Activated naive CD4-positive, alpha-beta T cell treated with anti-CD3 and anti-CD28 coated beads, Interleukin-2, amount 50 U/mL, for 16 hours (primary cell): ENCODE results near the gene LRCH3.

Experiments
- DNase-seq: peaks from one replicate; pipeline ENCODE4 v3.0.0-alpha.2; 2020

The LRCH3 gene

GRCh38 chr3:197791113-197791891 is at the start of gene LRCH3:
LRCH3 (plus strand) TSS chr3:197791254; CDS start chr3:197791279, 25 bp downstream.
- DNase-seq = peak; percentile 86

GRCh38 chr3:197742787-197743186 is 48.3 kb upstream of the LRCH3 start:
- no peak for DNase-seq

- DNase-seq = no peak
Observed at GRCh38 chr3:197746209-197746608, 44.8 kb upstream of the LRCH3 start.

- no peak for DNase-seq
Observed at GRCh38 chr3:197746801-197747237, 44.2 kb upstream of the LRCH3 start.

- DNase-seq = no peak
Observed at GRCh38 chr3:197748597-197749314, 42.3 kb upstream of the LRCH3 start.

GRCh38 chr3:197749315-197749600 is 41.8 kb upstream of the LRCH3 start:
- peak; percentile 69 for DNase-seq

GRCh38 chr3:197749601-197750395 is 41.3 kb upstream of the LRCH3 start, which contains the start of gene FYTTD1:
FYTTD1 (plus strand) TSS chr3:197749883; CDS start chr3:197749972, 89 bp downstream.
- DNase-seq = peak; percentile 86

- DNase-seq = peak; percentile 44
Observed at GRCh38 chr3:197750396-197750831, 40.6 kb upstream of the LRCH3 start.

GRCh38 chr3:197750858-197751737 is 40.0 kb upstream of the LRCH3 start:
- DNase-seq = peak; percentile 26

GRCh38 chr3:197752107-197752506 is 38.9 kb upstream of the LRCH3 start:
- DNase-seq = no peak

- no peak for DNase-seq
Observed at GRCh38 chr3:197753263-197753662, 37.8 kb upstream of the LRCH3 start.

- no peak for DNase-seq
Observed at GRCh38 chr3:197756704-197757103, 34.4 kb upstream of the LRCH3 start.

GRCh38 chr3:197758512-197758911 is 32.5 kb upstream of the LRCH3 start:
- no peak for DNase-seq

GRCh38 chr3:197761784-197762183 is 29.3 kb upstream of the LRCH3 start:
- no peak for DNase-seq

GRCh38 chr3:197775317-197775716 is 15.7 kb upstream of the LRCH3 start:
- no peak for DNase-seq

- DNase-seq = no peak
Observed at GRCh38 chr3:197782230-197782629, 8.8 kb upstream of the LRCH3 start.

GRCh38 chr3:197784019-197784585 is 7.0 kb upstream of the LRCH3 start:
- DNase-seq = no peak

GRCh38 chr3:197787412-197787811 is 3.6 kb upstream of the LRCH3 start:
- no peak for DNase-seq

- DNase-seq = no peak
Observed at GRCh38 chr3:197789309-197789708, 1.7 kb upstream of the LRCH3 start.

- no peak for DNase-seq
Observed at GRCh38 chr3:197790033-197790432, 1.0 kb upstream of the LRCH3 start.

GRCh38 chr3:197791892-197792647 is 1.0 kb downstream of the LRCH3 start:
- peak; percentile 35 for DNase-seq
